IMR-90 (cell line): ENCODE results near the gene MICAL2. TPM values are rescaled to one million over a fixed set of nuclear protein-coding genes. Genes with fewer than 3 reads are reported as not detected.

Experiments used
- ATAC-seq: fragments of 200-7000 bp; cut with Tn5 transposase; 2 replicates; pipeline ENCODE4 v1.9.1; 2020; ENCODE audit warnings: low read depth, mild to moderate bottlenecking, moderate library complexity
- BruUV-seq: library from RNA; stranded (reverse); fragments of 400-500 nt; replicated peaks from 2 replicates; lab custom pipeline; 2021; lab: Mats Ljungman, UMichigan
- CTCF ChIA-PET: fragments of 300-600 bp; formaldehyde crosslinking; extraction: SDS; loops from one replicate; lab custom pipeline; 2021; ENCODE audit warnings: antibody characterized with exemption; lab: Yijun Ruan, JAX
- POLR2A ChIA-PET: fragments of 300-600 bp; sonication (Branson Sonifier 250); formaldehyde crosslinking; loops from one replicate; lab custom pipeline; 2022; ENCODE audit warnings: antibody characterized with exemption; ENCODE audit not compliant: unreplicated experiment; lab: Charles Lee
- DNase-seq: peaks from one replicate; pipeline ENCODE4 v3.0.0; 2013
- H2AFZ ChIP-seq: replicated peaks from 2 replicates; pipeline ENCODE3; 2013; ENCODE audit warnings: low read length, mild to moderate bottlenecking; ENCODE audit not compliant: poor library complexity
- H2AK5ac ChIP-seq: 2 replicates; pipeline ENCODE4 v1.6.1; 2013; ENCODE audit warnings: low read depth, low read length, inconsistent platforms
- H2AK9ac ChIP-seq: replicated peaks from 2 replicates; pipeline ENCODE3; 2013; ENCODE audit warnings: mild to moderate bottlenecking, low read depth, low read length, moderate library complexity; ENCODE audit not compliant: poor library complexity
- H2BK120ac ChIP-seq: 2 replicates; pipeline ENCODE4 v1.6.1; 2013; ENCODE audit warnings: low read depth, low read length, inconsistent platforms
- H2BK15ac ChIP-seq: 3 replicates; pipeline ENCODE4 v1.6.1; 2013; ENCODE audit warnings: low read depth, low read length, inconsistent platforms
- H2BK20ac ChIP-seq: 2 replicates; pipeline ENCODE4 v1.6.1; 2013; ENCODE audit warnings: low read depth, mild to moderate bottlenecking, inconsistent platforms, low read length, moderate library complexity
- H2BK5ac ChIP-seq: 2 replicates; pipeline ENCODE4 v1.6.1; 2013; ENCODE audit warnings: mild to moderate bottlenecking, low read depth, low read length, inconsistent platforms; ENCODE audit not compliant: poor library complexity, severe bottlenecking
- H3K14ac ChIP-seq: replicated peaks from 2 replicates; pipeline ENCODE4 v1.6.1; 2013; ENCODE audit warnings: low read depth, low read length, inconsistent platforms
- H3K18ac ChIP-seq: 2 replicates; pipeline ENCODE4 v1.6.1; 2013; ENCODE audit warnings: low read depth, low read length, control low read depth
- H3K23ac ChIP-seq: 2 replicates; pipeline ENCODE4 v1.6.1; 2013; ENCODE audit warnings: low read depth, low read length, inconsistent platforms
- H3K27ac ChIP-seq: 2 replicates; pipeline ENCODE4 v1.5.1; 2013; ENCODE audit warnings: mild to moderate bottlenecking, control low read depth, low read length; ENCODE audit not compliant: insufficient read depth
- H3K27me3 ChIP-seq: 2 replicates; pipeline ENCODE4 v1.6.1; 2013; ENCODE audit warnings: low read length; ENCODE audit not compliant: control insufficient read depth, insufficient read depth
- H3K36me3 ChIP-seq: 2 replicates; pipeline ENCODE4 v1.6.1; 2013; ENCODE audit warnings: low read length, mixed read lengths; ENCODE audit not compliant: control insufficient read depth, insufficient read depth
- H3K4ac ChIP-seq: 2 replicates; pipeline ENCODE4 v1.6.1; 2013; ENCODE audit warnings: low read depth, low read length, inconsistent platforms
- H3K4me1 ChIP-seq: 2 replicates; pipeline ENCODE4 v1.6.1; 2013; ENCODE audit warnings: low read length, mixed read lengths; ENCODE audit not compliant: control insufficient read depth, insufficient read depth
- H3K4me2 ChIP-seq: 2 replicates; pipeline ENCODE4 v1.6.1; 2013; ENCODE audit warnings: low read depth, mild to moderate bottlenecking, control low read depth, low read length, moderate library complexity
- H3K4me3 ChIP-seq: 2 replicates; pipeline ENCODE4 v1.5.1; 2013; ENCODE audit warnings: low read depth, mild to moderate bottlenecking, control low read depth, low read length, moderate library complexity; ENCODE audit not compliant: insufficient read depth
- H3K56ac ChIP-seq: 2 replicates; pipeline ENCODE4 v1.6.1; 2013; ENCODE audit warnings: low read length, inconsistent platforms; ENCODE audit not compliant: insufficient read depth; ENCODE audit errors: extremely low read depth
- H3K79me1 ChIP-seq, 2 experiments: 2 replicates each; pipeline ENCODE4 v1.6.1; 2013; ENCODE audit warnings: low read length in 2 of 2, inconsistent platforms in 1 of 2, low read depth in 1 of 2
- H3K9ac ChIP-seq: 2 replicates; pipeline ENCODE4 v1.6.1; 2013; ENCODE audit warnings: low read depth, low read length, control low read depth
- H3K9me1 ChIP-seq: 2 replicates; pipeline ENCODE4 v1.6.1; 2013; ENCODE audit warnings: low read length, inconsistent platforms; ENCODE audit not compliant: insufficient read depth
- H3K9me3 ChIP-seq: 2 replicates; pipeline ENCODE4 v1.6.1; 2013; ENCODE audit warnings: low read length; ENCODE audit not compliant: control insufficient read depth, insufficient read depth
- H4K20me1 ChIP-seq: 2 replicates; pipeline ENCODE4 v1.6.1; 2013; ENCODE audit warnings: low read length, inconsistent platforms; ENCODE audit not compliant: insufficient read depth
- H4K5ac ChIP-seq: 2 replicates; pipeline ENCODE4 v1.6.1; 2013; ENCODE audit warnings: mild to moderate bottlenecking, low read depth, low read length, control low read depth
- H4K8ac ChIP-seq, 2 experiments: 2 replicates each; pipeline ENCODE4 v1.6.1; 2013; ENCODE audit warnings: low read depth in 2 of 2, low read length in 2 of 2, control low read depth in 1 of 2, inconsistent platforms in 1 of 2
- H4K91ac ChIP-seq: 2 replicates; pipeline ENCODE4 v1.6.1; 2013; ENCODE audit warnings: low read depth, low read length, inconsistent platforms; ENCODE audit not compliant: insufficient read depth
- BHLHE40 ChIP-seq: fragments of 150-350 bp; IDR thresholded peaks from 2 replicates; pipeline ENCODE4 v1.6.1; 2016; ENCODE audit warnings: mild to moderate bottlenecking, low read depth, low read length
- CEBPB ChIP-seq: IDR thresholded peaks from 2 replicates; pipeline ENCODE4 v1.6.1; 2012; ENCODE audit warnings: low read depth, low read length, improper control_type of control experiment
- ELK1 ChIP-seq: fragments of 150-350 bp; IDR thresholded peaks from 2 replicates; pipeline ENCODE4 v1.6.1; 2016; ENCODE audit warnings: low read depth, mild to moderate bottlenecking, low read length, moderate library complexity, borderline replicate concordance
- FOS ChIP-seq: fragments of 150-350 bp; IDR thresholded peaks from 2 replicates; pipeline ENCODE4 v1.6.1; 2016; ENCODE audit warnings: low read depth, low read length
- MAFK ChIP-seq: IDR thresholded peaks from 2 replicates; pipeline ENCODE4 v1.6.1; 2012; ENCODE audit warnings: low read depth, low read length, improper control_type of control experiment
- MAZ ChIP-seq: IDR thresholded peaks from 2 replicates; pipeline ENCODE4 v1.6.1; 2012; ENCODE audit warnings: low read depth, mild to moderate bottlenecking, low read length, improper control_type of control experiment, moderate library complexity, borderline replicate concordance
- MXI1 ChIP-seq: IDR thresholded peaks from 2 replicates; pipeline ENCODE4 v1.6.1; 2012; ENCODE audit warnings: low read depth, mild to moderate bottlenecking, low read length, moderate library complexity, borderline replicate concordance
- NFE2L2 ChIP-seq: fragments of 150-350 bp; IDR thresholded peaks from 2 replicates; pipeline ENCODE4 v1.6.1; 2016; ENCODE audit warnings: low read depth, mild to moderate bottlenecking, low read length
- POLR2A ChIP-seq: IDR thresholded peaks from 2 replicates; pipeline ENCODE4 v1.6.1; 2012; ENCODE audit warnings: mild to moderate bottlenecking, low read depth, low read length
- RAD21 ChIP-seq: IDR thresholded peaks from 2 replicates; pipeline ENCODE4 v1.6.1; 2012; ENCODE audit warnings: low read length, improper control_type of control experiment
- RFX5 ChIP-seq: IDR thresholded peaks from 2 replicates; pipeline ENCODE4 v1.8.0; 2012; ENCODE audit warnings: low read depth, mild to moderate bottlenecking, low read length, moderate library complexity
- SMC3 ChIP-seq: fragments of 150-350 bp; IDR thresholded peaks from 2 replicates; pipeline ENCODE4 v1.6.1; 2016; ENCODE audit warnings: low read depth, mild to moderate bottlenecking, antibody characterized with exemption, low read length, moderate library complexity
- USF2 ChIP-seq: fragments of 150-350 bp; IDR thresholded peaks from 2 replicates; pipeline ENCODE4 v1.6.1; 2017; ENCODE audit warnings: mild to moderate bottlenecking, antibody characterized with exemption, low read length, low read depth
- WGBS, 2 experiments: methylation state at CpG; one replicate each; pipeline versions ENCODE4 v1.1.5 to v1.1.7; 2013; ENCODE audit warnings: missing lambda C conversion rate in 2 of 2; ENCODE audit not compliant: insufficient read length in 1 of 2; ENCODE audit errors: extremely low coverage in 2 of 2; 5-methylcytosine and 5-hydroxymethylcytosine counted together
- dilution Hi-C: fragments of 300-500 bp; cut with HindIII; formaldehyde crosslinking; loops from one replicate; pipeline ENCODE4 v1.14.3; 2018; ENCODE audit warnings: low sequenced_read_pairs; ENCODE audit not compliant: unreplicated experiment
- in situ Hi-C: fragments of 300-500 bp; cut with MboI; formaldehyde crosslinking; loops from 3 replicates; pipeline ENCODE4 v1.14.3; 2019; ENCODE audit warnings: low sequenced_read_pairs, inconsistent platforms, mixed read lengths
- intact Hi-C: fragments of 100-400 bp; cut with micrococcal nuclease; formaldehyde crosslinking; loops from 2 replicates; pipeline ENCODE4 v1.10.0; 2022
- polyA plus RNA-seq, 3 experiments: library from polyadenylated mRNA; depleted of rRNA; stranded (reverse); fragments of >200 nt; gene quantifications; 2 replicates each; pipeline ENCODE4 v1.2.3, GENCODE V29; 2012; ENCODE audit warnings: low replicate concordance in 1 of 3
- total RNA-seq: library from RNA; depleted of rRNA; stranded (reverse); fragments of >200 nt; gene quantifications from 2 replicates; pipeline ENCODE4 v1.2.3, GENCODE V29; 2012
- TF ChIP-seq, protein P1 (sequence below): conservative IDR thresholded peaks from 2 replicates; pipeline ENCODE4 v1.5.1; 2012; ENCODE audit warnings: mild to moderate bottlenecking, low read depth, low read length, improper control_type of control experiment

MICAL2 gene
- total and polyA plus RNA-seq, 2 of the 4 experiments (the other 2 are of a cell fraction), result 170 to 336 TPM

- Histone ChIP-seq H3K4me3 (no peak overlapping the region), H2BK5ac (peak overlapping the region; percentile 85), H3K4me2 (no peak overlapping the region), H3K27ac (peak overlapping the region; percentile 9; the same call in 1 of the 2 replicates), H2BK15ac (peak overlapping the region; percentile 87; the same call in 2 of the 3 replicates), H3K23ac (peak overlapping the region; percentile 85; the same call in 1 of the 2 replicates), H3K4me1 (peaks cover 50% of the 10 kb centered on the region), H2AK5ac (peak overlapping the region; percentile 100; the same call in 1 of the 2 replicates), H3K79me1 (peaks cover 44 to 90% of the 10 kb centered on the region in 2 experiments), H3K4ac (peak overlapping the region; percentile 98), H2BK20ac (peak overlapping the region; percentile 85), H3K56ac (no peak overlapping the region), H4K20me1 (peaks cover 4% of the 10 kb centered on the region; the same call in 1 of the 2 replicates), H2AK9ac (no peak overlapping the region), H3K14ac (peak overlapping the region; percentile 47), H2AFZ (no peak overlapping the region), H3K36me3 (peaks cover 21% of the 10 kb centered on the region), H3K9me3 (no peaks in the 10 kb centered on the region), H3K18ac (peak overlapping the region; percentile 22; the same call in 1 of the 2 replicates), H3K9me1 (peaks cover 48% of the 10 kb centered on the region), H4K5ac (no peak overlapping the region; the same call in 1 of the 2 replicates), H3K9ac (no peak overlapping the region; the same call in 1 of the 2 replicates), H2BK120ac (peak overlapping the region; percentile 97), H3K27me3 (no peaks in the 10 kb centered on the region), H4K8ac (peak overlapping the region; percentile 87 to 92; a peak in 3 of 4 replicates), H4K91ac (peak overlapping the region; percentile 96)
- CTCF ChIA-PET, result interaction anchor here (0.6 kb wide), 1 partner anchor 109 kb away, joined by 3 read pairs; no protein-coding TSS in a partner anchor
- no TSS peak for BruUV-seq
- POLR2A ChIA-PET, result no interaction called here
- dilution Hi-C loops, result no loop called here
- no peak for ATAC-seq
- intact Hi-C loops, result loop anchor here (5.0 kb wide), 1 partner anchor 121 kb away; no protein-coding TSS in a partner anchor
- in situ Hi-C loops, result no loop called here
- WGBS, 2 experiments, result 100% methylated on average over 6 of the region's 12 CpGs; no CpG with 5 or more reads in 1 of the 2 experiments
- DNase-seq, result no peak
- TF ChIP-seq NFE2L2, result no peak
- no peak for TF ChIP-seq CEBPB
- no peak for TF ChIP-seq BHLHE40
- TF ChIP-seq MAFK, result no peak
- no peak for TF ChIP-seq USF2
- no peak for TF ChIP-seq POLR2A
- no peak for TF ChIP-seq MXI1
- TF ChIP-seq, protein P1, sequence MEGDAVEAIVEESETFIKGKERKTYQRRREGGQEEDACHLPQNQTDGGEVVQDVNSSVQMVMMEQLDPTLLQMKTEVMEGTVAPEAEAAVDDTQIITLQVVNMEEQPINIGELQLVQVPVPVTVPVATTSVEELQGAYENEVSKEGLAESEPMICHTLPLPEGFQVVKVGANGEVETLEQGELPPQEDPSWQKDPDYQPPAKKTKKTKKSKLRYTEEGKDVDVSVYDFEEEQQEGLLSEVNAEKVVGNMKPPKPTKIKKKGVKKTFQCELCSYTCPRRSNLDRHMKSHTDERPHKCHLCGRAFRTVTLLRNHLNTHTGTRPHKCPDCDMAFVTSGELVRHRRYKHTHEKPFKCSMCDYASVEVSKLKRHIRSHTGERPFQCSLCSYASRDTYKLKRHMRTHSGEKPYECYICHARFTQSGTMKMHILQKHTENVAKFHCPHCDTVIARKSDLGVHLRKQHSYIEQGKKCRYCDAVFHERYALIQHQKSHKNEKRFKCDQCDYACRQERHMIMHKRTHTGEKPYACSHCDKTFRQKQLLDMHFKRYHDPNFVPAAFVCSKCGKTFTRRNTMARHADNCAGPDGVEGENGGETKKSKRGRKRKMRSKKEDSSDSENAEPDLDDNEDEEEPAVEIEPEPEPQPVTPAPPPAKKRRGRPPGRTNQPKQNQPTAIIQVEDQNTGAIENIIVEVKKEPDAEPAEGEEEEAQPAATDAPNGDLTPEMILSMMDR, result no peak
- TF ChIP-seq FOS, result no peak
- no peak for TF ChIP-seq ELK1
- no peak for TF ChIP-seq RAD21
- TF ChIP-seq SMC3, result no peak
- TF ChIP-seq MAZ, result no peak
- no peak for TF ChIP-seq RFX5
Measured at GRCh38 chr11:12161603-12162350, 51.4 kb downstream of the MICAL2 start.
